GM23338 (cell line): Measurements from ENCODE around the gene IQGAP2. TPM values are rescaled to one million over a fixed set of nuclear protein-coding genes. Genes with fewer than 3 reads are reported as not detected.

Source experiments
- ATAC-seq: fragments of 200-7000 bp; cut with Tn5 transposase; 3 replicates; pipeline ENCODE4 v1.9.1; 2020
- DNase-seq: peaks from one replicate; pipeline ENCODE4 v3.0.0-alpha.2; 2015; ENCODE audit warnings: low spot score
- H2AFZ ChIP-seq: fragments of 200-600 bp; sonication (generic); 2 replicates; pipeline ENCODE4 v1.8.0; 2016; ENCODE audit warnings: antibody characterized with exemption, mild to moderate bottlenecking, moderate library complexity
- H3F3A ChIP-seq: fragments of 200-600 bp; sonication (generic); replicated peaks from 2 replicates; pipeline ENCODE4 v1.8.0; 2017; ENCODE audit warnings: antibody characterized with exemption, mixed run types, low read depth
- H3K27ac ChIP-seq: fragments of 200-600 bp; sonication (generic); 2 replicates; pipeline ENCODE4 v1.6.1; 2016; ENCODE audit warnings: low read depth
- H3K27me3 ChIP-seq: fragments of 200-600 bp; sonication (generic); 2 replicates; pipeline ENCODE4 v1.8.0; 2016; ENCODE audit warnings: mild to moderate bottlenecking, mixed run types, moderate library complexity; ENCODE audit not compliant: insufficient read depth
- H3K36me3 ChIP-seq: fragments of 200-600 bp; sonication (generic); 2 replicates; pipeline ENCODE4 v1.8.0; 2016; ENCODE audit warnings: mild to moderate bottlenecking; ENCODE audit not compliant: insufficient read depth
- H3K4me1 ChIP-seq: fragments of 200-600 bp; sonication (generic); 2 replicates; pipeline ENCODE4 v1.8.0; 2016; ENCODE audit warnings: mild to moderate bottlenecking, moderate library complexity; ENCODE audit not compliant: insufficient read depth
- H3K4me2 ChIP-seq: fragments of 200-600 bp; sonication (generic); 2 replicates; pipeline ENCODE4 v1.7.1; 2017; ENCODE audit warnings: mixed run types
- H3K4me3 ChIP-seq: fragments of 200-600 bp; sonication (generic); 2 replicates; pipeline ENCODE4 v1.6.1; 2016; ENCODE audit warnings: mixed run types
- H3K79me2 ChIP-seq: fragments of 200-600 bp; sonication (generic); replicated peaks from 2 replicates; pipeline ENCODE4 v1.8.0; 2017; ENCODE audit warnings: mild to moderate bottlenecking; ENCODE audit not compliant: insufficient read depth
- H3K9me2 ChIP-seq: fragments of 200-600 bp; sonication (generic); 2 replicates; pipeline ENCODE4 v1.8.0; 2017; ENCODE audit not compliant: insufficient read depth
- H4K20me1 ChIP-seq: fragments of 200-600 bp; sonication (generic); replicated peaks from 2 replicates; pipeline ENCODE4 v1.8.0; 2017; ENCODE audit warnings: mild to moderate bottlenecking; ENCODE audit not compliant: insufficient read depth
- H3K27ac Mint-ChIP-seq: 2 replicates; pipeline ENCODE4 v1.8.0; 2020; ENCODE audit warnings: inconsistent platforms, mild to moderate bottlenecking, moderate library complexity, mixed read lengths
- H3K27me3 Mint-ChIP-seq: 3 replicates; pipeline ENCODE4 v1.8.0; 2022; ENCODE audit warnings: low read depth, mild to moderate bottlenecking, moderate library complexity, mixed read lengths, inconsistent platforms; ENCODE audit not compliant: insufficient read depth, poor library complexity
- H3K36me3 Mint-ChIP-seq: 3 replicates; pipeline ENCODE4 v1.8.0; 2021; ENCODE audit warnings: low read depth, mild to moderate bottlenecking, inconsistent platforms, moderate library complexity, mixed read lengths
- H3K4me1 Mint-ChIP-seq: 3 replicates; pipeline ENCODE4 v1.8.0; 2020; ENCODE audit warnings: mild to moderate bottlenecking, inconsistent platforms, mixed read lengths
- H3K4me3 Mint-ChIP-seq: 3 replicates; pipeline ENCODE4 v1.8.0; 2021; ENCODE audit warnings: moderate library complexity, mild to moderate bottlenecking, inconsistent platforms, mixed read lengths
- H3K9me3 Mint-ChIP-seq: 3 replicates; pipeline ENCODE4 v1.8.0; 2020; ENCODE audit warnings: moderate library complexity, mild to moderate bottlenecking, inconsistent platforms, mixed read lengths
- CREB1 ChIP-seq: fragments of 250-450 bp; sonication (Bioruptor Pico); IDR thresholded peaks from 2 replicates; pipeline ENCODE4 v1.5.0; 2020; ENCODE audit warnings: low read depth, mild to moderate bottlenecking, moderate library complexity
- JUNB ChIP-seq: IDR thresholded peaks from one replicate; pipeline ENCODE4 v1.6.1; 2016; ENCODE audit warnings: antibody characterized with exemption; ENCODE audit not compliant: unreplicated experiment
- NANOG ChIP-seq: IDR thresholded peaks from 2 replicates; pipeline ENCODE4 v1.6.1; 2016; ENCODE audit warnings: antibody characterized with exemption, borderline replicate concordance
- STAT1 ChIP-seq: IDR thresholded peaks from one replicate; pipeline ENCODE4 v1.6.1; 2016; ENCODE audit warnings: antibody characterized with exemption; ENCODE audit not compliant: unreplicated experiment
- ZNF114 ChIP-seq: fragments of 250-450 bp; sonication (Bioruptor Pico); IDR thresholded peaks from 2 replicates; pipeline ENCODE4 v1.5.0; 2020; ENCODE audit warnings: mild to moderate bottlenecking, moderate library complexity
- ZNF331 ChIP-seq: fragments of 250-450 bp; sonication (Bioruptor Pico); IDR thresholded peaks from 2 replicates; pipeline ENCODE4 v1.5.0; 2020; ENCODE audit warnings: low read depth, mild to moderate bottlenecking, moderate library complexity
- polyA plus RNA-seq: library from polyadenylated mRNA; unstranded; fragments of >200 nt; fragmentation: Nextera tagmentation; extraction: Ambion mirVana; gene quantifications from 2 replicates; pipeline ENCODE4 v1.2.1, GENCODE V29; 2016
- total RNA-seq: library from RNA; depleted of rRNA; stranded (reverse); fragments of >200 nt; shearing (Covaris generic); gene quantifications from 2 replicates; pipeline ENCODE4 v1.2.3, GENCODE V29; 2014
- TF ChIP-seq, protein P1 (sequence below): IDR thresholded peaks from 2 replicates; pipeline ENCODE4 v1.6.1; 2016; ENCODE audit warnings: antibody characterized with exemption
- TF ChIP-seq, protein P2 (sequence below), 2 experiments: fragments of 200-600 bp in 1 of 2; sonication (generic) in 1 of 2; conservative IDR thresholded peaks; 2 replicates each; pipeline versions ENCODE4 v1.5.1 to v1.6.1; 2016 to 2017; ENCODE audit warnings: antibody characterized with exemption in 2 of 2, low read depth in 2 of 2, mild to moderate bottlenecking in 2 of 2, moderate library complexity in 1 of 2
- TF ChIP-seq, protein P3 (sequence below): fragments of 250-450 bp; sonication (Bioruptor Pico); IDR thresholded peaks from 2 replicates; pipeline ENCODE4 v1.5.0; 2020; ENCODE audit warnings: mild to moderate bottlenecking, moderate library complexity

Gene IQGAP2
- total and polyA plus RNA-seq, 2 experiments from 2014 or later: 60.0 to 86.5 TPM

GRCh38 chr5:76553251-76553650, 150.2 kb downstream of the IQGAP2 start (continued):
- TF ChIP-seq, protein P1, sequence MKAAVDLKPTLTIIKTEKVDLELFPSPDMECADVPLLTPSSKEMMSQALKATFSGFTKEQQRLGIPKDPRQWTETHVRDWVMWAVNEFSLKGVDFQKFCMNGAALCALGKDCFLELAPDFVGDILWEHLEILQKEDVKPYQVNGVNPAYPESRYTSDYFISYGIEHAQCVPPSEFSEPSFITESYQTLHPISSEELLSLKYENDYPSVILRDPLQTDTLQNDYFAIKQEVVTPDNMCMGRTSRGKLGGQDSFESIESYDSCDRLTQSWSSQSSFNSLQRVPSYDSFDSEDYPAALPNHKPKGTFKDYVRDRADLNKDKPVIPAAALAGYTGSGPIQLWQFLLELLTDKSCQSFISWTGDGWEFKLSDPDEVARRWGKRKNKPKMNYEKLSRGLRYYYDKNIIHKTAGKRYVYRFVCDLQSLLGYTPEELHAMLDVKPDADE: no peak
- TF ChIP-seq, protein P2, sequence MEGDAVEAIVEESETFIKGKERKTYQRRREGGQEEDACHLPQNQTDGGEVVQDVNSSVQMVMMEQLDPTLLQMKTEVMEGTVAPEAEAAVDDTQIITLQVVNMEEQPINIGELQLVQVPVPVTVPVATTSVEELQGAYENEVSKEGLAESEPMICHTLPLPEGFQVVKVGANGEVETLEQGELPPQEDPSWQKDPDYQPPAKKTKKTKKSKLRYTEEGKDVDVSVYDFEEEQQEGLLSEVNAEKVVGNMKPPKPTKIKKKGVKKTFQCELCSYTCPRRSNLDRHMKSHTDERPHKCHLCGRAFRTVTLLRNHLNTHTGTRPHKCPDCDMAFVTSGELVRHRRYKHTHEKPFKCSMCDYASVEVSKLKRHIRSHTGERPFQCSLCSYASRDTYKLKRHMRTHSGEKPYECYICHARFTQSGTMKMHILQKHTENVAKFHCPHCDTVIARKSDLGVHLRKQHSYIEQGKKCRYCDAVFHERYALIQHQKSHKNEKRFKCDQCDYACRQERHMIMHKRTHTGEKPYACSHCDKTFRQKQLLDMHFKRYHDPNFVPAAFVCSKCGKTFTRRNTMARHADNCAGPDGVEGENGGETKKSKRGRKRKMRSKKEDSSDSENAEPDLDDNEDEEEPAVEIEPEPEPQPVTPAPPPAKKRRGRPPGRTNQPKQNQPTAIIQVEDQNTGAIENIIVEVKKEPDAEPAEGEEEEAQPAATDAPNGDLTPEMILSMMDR (conservative IDR thresholded peaks at IDR 0.05; ENCODE audit: low read depth in 2 of 2): no peak
- TF ChIP-seq JUNB: no peak
- TF ChIP-seq NANOG: no peak

- Mint-ChIP-seq H3K4me3 (no peak overlapping the region), H3K27me3 (peaks cover 5% of the 10 kb centered on the region), H3K4me1 (no peaks in the 10 kb centered on the region), H3K36me3 (peaks cover 20% of the 10 kb centered on the region), H3K9me3 (peaks cover 17% of the 10 kb centered on the region), H3K27ac (no peak overlapping the region)
- DNase-seq (no peak), ATAC-seq (no peak)
- Histone ChIP-seq H3F3A (no peaks in the 10 kb centered on the region), H3K27ac (no peak overlapping the region), H3K27me3 (no peaks in the 10 kb centered on the region), H3K79me2 (no peaks in the 10 kb centered on the region), H3K4me1 (no peaks in the 10 kb centered on the region), H3K9me2 (no peaks in the 10 kb centered on the region), H2AFZ (no peak overlapping the region), H3K4me3 (no peak overlapping the region), H3K36me3 (no peaks in the 10 kb centered on the region), H3K4me2 (no peak overlapping the region), H4K20me1 (no peaks in the 10 kb centered on the region)
- TF ChIP-seq STAT1: no peak
- TF ChIP-seq ZNF331 (CRISPR knock-in tag): no peak
- TF ChIP-seq NANOG: no peak
- no peak for TF ChIP-seq CREB1 (CRISPR knock-in tag)
- TF ChIP-seq, protein P3, sequence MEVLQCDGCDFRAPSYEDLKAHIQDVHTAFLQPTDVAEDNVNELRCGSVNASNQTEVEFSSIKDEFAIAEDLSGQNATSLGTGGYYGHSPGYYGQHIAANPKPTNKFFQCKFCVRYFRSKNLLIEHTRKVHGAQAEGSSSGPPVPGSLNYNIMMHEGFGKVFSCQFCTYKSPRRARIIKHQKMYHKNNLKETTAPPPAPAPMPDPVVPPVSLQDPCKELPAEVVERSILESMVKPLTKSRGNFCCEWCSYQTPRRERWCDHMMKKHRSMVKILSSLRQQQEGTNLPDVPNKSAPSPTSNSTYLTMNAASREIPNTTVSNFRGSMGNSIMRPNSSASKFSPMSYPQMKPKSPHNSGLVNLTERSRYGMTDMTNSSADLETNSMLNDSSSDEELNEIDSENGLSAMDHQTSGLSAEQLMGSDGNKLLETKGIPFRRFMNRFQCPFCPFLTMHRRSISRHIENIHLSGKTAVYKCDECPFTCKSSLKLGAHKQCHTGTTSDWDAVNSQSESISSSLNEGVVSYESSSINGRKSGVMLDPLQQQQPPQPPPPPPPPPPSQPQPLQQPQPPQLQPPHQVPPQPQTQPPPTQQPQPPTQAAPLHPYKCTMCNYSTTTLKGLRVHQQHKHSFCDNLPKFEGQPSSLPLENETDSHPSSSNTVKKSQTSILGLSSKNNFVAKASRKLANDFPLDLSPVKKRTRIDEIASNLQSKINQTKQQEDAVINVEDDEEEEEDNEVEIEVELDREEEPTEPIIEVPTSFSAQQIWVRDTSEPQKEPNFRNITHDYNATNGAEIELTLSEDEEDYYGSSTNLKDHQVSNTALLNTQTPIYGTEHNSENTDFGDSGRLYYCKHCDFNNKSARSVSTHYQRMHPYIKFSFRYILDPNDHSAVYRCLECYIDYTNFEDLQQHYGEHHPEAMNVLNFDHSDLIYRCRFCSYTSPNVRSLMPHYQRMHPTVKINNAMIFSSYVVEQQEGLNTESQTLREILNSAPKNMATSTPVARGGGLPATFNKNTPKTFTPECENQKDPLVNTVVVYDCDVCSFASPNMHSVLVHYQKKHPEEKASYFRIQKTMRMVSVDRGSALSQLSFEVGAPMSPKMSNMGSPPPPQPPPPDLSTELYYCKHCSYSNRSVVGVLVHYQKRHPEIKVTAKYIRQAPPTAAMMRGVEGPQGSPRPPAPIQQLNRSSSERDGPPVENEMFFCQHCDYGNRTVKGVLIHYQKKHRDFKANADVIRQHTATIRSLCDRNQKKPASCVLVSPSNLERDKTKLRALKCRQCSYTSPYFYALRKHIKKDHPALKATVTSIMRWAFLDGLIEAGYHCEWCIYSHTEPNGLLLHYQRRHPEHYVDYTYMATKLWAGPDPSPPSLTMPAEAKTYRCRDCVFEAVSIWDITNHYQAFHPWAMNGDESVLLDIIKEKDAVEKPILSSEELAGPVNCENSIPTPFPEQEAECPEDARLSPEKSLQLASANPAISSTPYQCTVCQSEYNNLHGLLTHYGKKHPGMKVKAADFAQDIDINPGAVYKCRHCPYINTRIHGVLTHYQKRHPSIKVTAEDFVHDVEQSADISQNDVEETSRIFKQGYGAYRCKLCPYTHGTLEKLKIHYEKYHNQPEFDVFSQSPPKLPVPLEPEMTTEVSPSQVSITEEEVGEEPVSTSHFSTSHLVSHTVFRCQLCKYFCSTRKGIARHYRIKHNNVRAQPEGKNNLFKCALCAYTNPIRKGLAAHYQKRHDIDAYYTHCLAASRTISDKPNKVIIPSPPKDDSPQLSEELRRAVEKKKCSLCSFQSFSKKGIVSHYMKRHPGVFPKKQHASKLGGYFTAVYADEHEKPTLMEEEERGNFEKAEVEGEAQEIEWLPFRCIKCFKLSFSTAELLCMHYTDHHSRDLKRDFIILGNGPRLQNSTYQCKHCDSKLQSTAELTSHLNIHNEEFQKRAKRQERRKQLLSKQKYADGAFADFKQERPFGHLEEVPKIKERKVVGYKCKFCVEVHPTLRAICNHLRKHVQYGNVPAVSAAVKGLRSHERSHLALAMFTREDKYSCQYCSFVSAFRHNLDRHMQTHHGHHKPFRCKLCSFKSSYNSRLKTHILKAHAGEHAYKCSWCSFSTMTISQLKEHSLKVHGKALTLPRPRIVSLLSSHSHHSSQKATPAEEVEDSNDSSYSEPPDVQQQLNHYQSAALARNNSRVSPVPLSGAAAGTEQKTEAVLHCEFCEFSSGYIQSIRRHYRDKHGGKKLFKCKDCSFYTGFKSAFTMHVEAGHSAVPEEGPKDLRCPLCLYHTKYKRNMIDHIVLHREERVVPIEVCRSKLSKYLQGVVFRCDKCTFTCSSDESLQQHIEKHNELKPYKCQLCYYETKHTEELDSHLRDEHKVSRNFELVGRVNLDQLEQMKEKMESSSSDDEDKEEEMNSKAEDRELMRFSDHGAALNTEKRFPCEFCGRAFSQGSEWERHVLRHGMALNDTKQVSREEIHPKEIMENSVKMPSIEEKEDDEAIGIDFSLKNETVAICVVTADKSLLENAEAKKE (CRISPR knock-in tag): no peak
- TF ChIP-seq, protein P1: no peak
- TF ChIP-seq, protein P2 (conservative IDR thresholded peaks at IDR 0.05; ENCODE audit: low read depth in 2 of 2): no peak
- no peak for TF ChIP-seq ZNF114 (CRISPR knock-in tag)
Measured at GRCh38 chr5:76555114-76555513, 152.0 kb downstream of the IQGAP2 start.
